Measurements from ENCODE around the gene ATP5F1D.

GRCh38 chr19:1285737-1286360 is 44.3 kb downstream of the ATP5F1D start, which contains the start of gene EFNA2:
- TF ChIP-seq CTCF (conservative IDR thresholded peaks at IDR 0.05): no peak
- no peak for TF ChIP-seq EZH2 (IDR thresholded peaks at IDR 0.05; ENCODE audit: low read depth)
